HEK293 (cell line): ENCODE results near the gene PDSS1.

Experiments
- CTCF ChIA-PET: fragments of 350-600 bp; formaldehyde crosslinking; extraction: SDS; loops from one replicate; lab custom pipeline; 2021; ENCODE audit warnings: antibody characterized with exemption; lab: Yijun Ruan, JAX
- POLR2A ChIA-PET: fragments of 300-600 bp; formaldehyde crosslinking; extraction: SDS; loops from one replicate; lab custom pipeline; 2020; ENCODE audit warnings: antibody characterized with exemption, inconsistent platforms; lab: Yijun Ruan, JAX
- H3K27ac ChIP-seq: fragments of 200-500 bp; sonication (Bioruptor generic); 2 replicates; pipeline ENCODE4 v1.5.1; 2014; ENCODE audit warnings: low read depth, low read length, control low read depth, inconsistent platforms; ENCODE audit errors: extremely low read depth
- H3K36me3 ChIP-seq, 2 experiments: fragments of 200-500 bp in 1 of 2; sonication (Bioruptor generic) in 1 of 2; 1 replicate in 1 of 2; 2 replicates in 1 of 2; pipeline ENCODE4 v1.5.1; 2014 to 2017; ENCODE audit warnings: inconsistent platforms in 2 of 2, low read length in 2 of 2; ENCODE audit not compliant: control insufficient read depth in 2 of 2, insufficient read depth in 1 of 2
- H3K4me1 ChIP-seq: fragments of 200-500 bp; sonication (Bioruptor generic); 2 replicates; pipeline ENCODE4 v1.5.1; 2014; ENCODE audit warnings: mild to moderate bottlenecking, low read length, inconsistent platforms; ENCODE audit not compliant: control insufficient read depth, insufficient read depth
- H3K4me3 ChIP-seq: 2 replicates; pipeline ENCODE4 v1.5.1; 2011; ENCODE audit warnings: low read depth, mild to moderate bottlenecking, control low read depth, low read length, moderate library complexity
- H3K9me3 ChIP-seq: fragments of 200-500 bp; sonication (Bioruptor generic); 2 replicates; pipeline ENCODE4 v1.5.1; 2014; ENCODE audit warnings: low read depth, low read length, inconsistent platforms; ENCODE audit not compliant: control insufficient read depth, insufficient read depth
- FEZF1 ChIP-seq: fragments of 450-650 bp; formaldehyde crosslinking; IDR thresholded peaks from 2 replicates; pipeline ENCODE4 v1.5.1; 2016; ENCODE audit warnings: missing biosample characterization, missing genetic modification characterization
- GFI1B ChIP-seq: fragments of 450-650 bp; formaldehyde crosslinking; IDR thresholded peaks from 2 replicates; pipeline ENCODE4 v1.5.1; 2016; ENCODE audit warnings: missing biosample characterization, missing genetic modification characterization
- IKZF3 ChIP-seq: fragments of 450-650 bp; IDR thresholded peaks from 2 replicates; pipeline ENCODE4 v1.5.0; 2018; ENCODE audit warnings: missing biosample characterization, mild to moderate bottlenecking, missing genetic modification characterization, moderate library complexity
- SCRT1 ChIP-seq: fragments of 450-650 bp; formaldehyde crosslinking; IDR thresholded peaks from 2 replicates; pipeline ENCODE4 v1.5.1; 2016; ENCODE audit warnings: missing biosample characterization, missing genetic modification characterization, borderline replicate concordance
- SP3 ChIP-seq: fragments of 450-650 bp; formaldehyde crosslinking; IDR thresholded peaks from 2 replicates; pipeline ENCODE4 v1.5.1; 2016; ENCODE audit warnings: missing biosample characterization, missing genetic modification characterization
- TRIM28 ChIP-seq: IDR thresholded peaks from 2 replicates; pipeline ENCODE4 v1.6.1; 2011; ENCODE audit warnings: low read length, control low read depth, borderline replicate concordance
- ZFHX2 ChIP-seq: fragments of 450-650 bp; formaldehyde crosslinking; conservative IDR thresholded peaks from 2 replicates; pipeline ENCODE4 v1.5.1; 2016; ENCODE audit warnings: missing biosample characterization, missing genetic modification characterization
- ZNF132 ChIP-seq: fragments of 450-650 bp; formaldehyde crosslinking; IDR thresholded peaks from 2 replicates; pipeline ENCODE4 v1.5.1; 2017; ENCODE audit warnings: missing biosample characterization, missing genetic modification characterization, borderline replicate concordance
- ZNF138 ChIP-seq: fragments of 450-650 bp; formaldehyde crosslinking; IDR thresholded peaks from 2 replicates; pipeline ENCODE4 v1.5.1; 2016; ENCODE audit warnings: missing biosample characterization, missing genetic modification characterization, borderline replicate concordance
- ZNF140 ChIP-seq: fragments of 450-650 bp; formaldehyde crosslinking; IDR thresholded peaks from 2 replicates; pipeline ENCODE4 v1.5.1; 2016; ENCODE audit warnings: missing biosample characterization, missing genetic modification characterization
- ZNF274 ChIP-seq, 2 experiments: fragments of 200-500 bp in 1 of 2; fragments of 450-650 bp in 1 of 2; sonication (Bioruptor generic) in 1 of 2; formaldehyde crosslinking in 1 of 2; IDR thresholded peaks; 2 replicates each; pipeline versions ENCODE4 v1.5.1 to v1.6.1; 2014 to 2016; ENCODE audit warnings: borderline replicate concordance in 1 of 2, inconsistent platforms in 1 of 2, low read length in 1 of 2, missing biosample characterization in 1 of 2, missing genetic modification characterization in 1 of 2
- ZNF544 ChIP-seq: fragments of 450-650 bp; formaldehyde crosslinking; IDR thresholded peaks from 2 replicates; pipeline ENCODE4 v1.5.0; 2017; ENCODE audit warnings: missing biosample characterization, missing genetic modification characterization
- ZNF707 ChIP-seq: fragments of 450-650 bp; formaldehyde crosslinking; IDR thresholded peaks from 2 replicates; pipeline ENCODE4 v1.5.1; 2016; ENCODE audit warnings: missing biosample characterization, missing genetic modification characterization
- ZNF830 ChIP-seq: fragments of 450-650 bp; IDR thresholded peaks from 2 replicates; pipeline ENCODE4 v1.5.0; 2018; ENCODE audit warnings: missing biosample characterization, missing genetic modification characterization, low read depth, mild to moderate bottlenecking, moderate library complexity
- TF ChIP-seq, protein P1 (sequence below): fragments of 450-650 bp; formaldehyde crosslinking; IDR thresholded peaks from 2 replicates; pipeline ENCODE4 v1.5.1; 2016; ENCODE audit warnings: missing biosample characterization, missing genetic modification characterization
- TF ChIP-seq, protein P2 (sequence below): fragments of 450-650 bp; formaldehyde crosslinking; IDR thresholded peaks from 2 replicates; pipeline ENCODE4 v1.5.1; 2016; ENCODE audit warnings: missing biosample characterization, missing genetic modification characterization
- TF ChIP-seq, protein P3 (sequence below): fragments of 450-650 bp; formaldehyde crosslinking; IDR thresholded peaks from 2 replicates; pipeline ENCODE4 v1.5.1; 2016; ENCODE audit warnings: missing biosample characterization, missing genetic modification characterization
- TF ChIP-seq, protein P4 (sequence below): fragments of 450-650 bp; formaldehyde crosslinking; IDR thresholded peaks from 2 replicates; pipeline ENCODE4 v1.5.1; 2016; ENCODE audit warnings: missing biosample characterization, missing genetic modification characterization
- TF ChIP-seq, protein P5 (sequence below): fragments of 450-650 bp; formaldehyde crosslinking; IDR thresholded peaks from 2 replicates; pipeline ENCODE4 v1.5.1; 2016; ENCODE audit warnings: missing biosample characterization, missing genetic modification characterization

The PDSS1 gene

DNA sequence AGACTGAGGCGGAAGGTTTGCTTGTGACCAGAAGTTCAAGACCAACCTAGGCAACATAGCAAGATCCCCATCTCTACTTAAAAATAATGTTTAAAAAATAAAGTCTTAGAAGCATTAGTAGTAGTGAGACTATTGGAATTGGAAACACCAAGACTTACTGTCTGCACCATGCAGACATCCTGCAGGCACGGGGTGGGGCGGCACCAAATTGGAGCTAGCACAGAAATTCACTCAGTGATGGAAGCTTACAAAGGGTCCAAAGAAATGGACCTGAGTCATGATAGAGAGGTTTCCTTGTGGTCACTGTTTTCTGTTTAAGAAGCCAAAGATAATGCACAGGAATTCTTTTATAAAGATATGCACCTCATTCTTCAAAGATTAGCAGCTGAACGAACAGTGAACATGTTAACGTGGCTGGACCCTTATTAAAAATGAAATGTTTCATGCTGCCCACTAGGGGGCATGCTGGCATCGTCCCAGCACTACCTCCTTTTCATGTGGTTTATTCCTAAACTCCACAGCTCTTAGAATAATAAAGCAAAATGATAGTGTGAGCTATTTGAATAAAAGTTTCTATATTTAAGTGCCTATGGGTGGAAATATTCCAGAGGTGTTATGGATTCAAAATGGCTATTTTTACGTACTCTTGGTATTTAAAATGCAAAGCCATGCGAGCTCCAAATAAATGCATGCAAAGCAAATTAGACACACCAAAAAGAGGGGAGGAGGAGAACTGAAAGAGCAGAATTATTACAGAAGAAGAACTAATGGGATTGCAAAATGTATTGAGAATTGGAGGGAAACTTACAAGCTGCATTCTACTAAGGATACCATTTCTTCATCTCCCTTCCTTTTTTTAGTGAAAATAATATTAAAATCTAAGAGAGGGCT is 28.6 kb downstream of the PDSS1 start (continued):
- TF ChIP-seq, protein P1, sequence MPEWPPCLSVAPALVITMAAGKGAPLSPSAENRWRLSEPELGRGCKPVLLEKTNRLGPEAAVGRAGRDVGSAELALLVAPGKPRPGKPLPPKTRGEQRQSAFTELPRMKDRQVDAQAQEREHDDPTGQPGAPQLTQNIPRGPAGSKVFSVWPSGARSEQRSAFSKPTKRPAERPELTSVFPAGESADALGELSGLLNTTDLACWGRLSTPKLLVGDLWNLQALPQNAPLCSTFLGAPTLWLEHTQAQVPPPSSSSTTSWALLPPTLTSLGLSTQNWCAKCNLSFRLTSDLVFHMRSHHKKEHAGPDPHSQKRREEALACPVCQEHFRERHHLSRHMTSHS, result no peak
- TF ChIP-seq IKZF3 (tag by site-specific recombination), result no peak

DNA sequence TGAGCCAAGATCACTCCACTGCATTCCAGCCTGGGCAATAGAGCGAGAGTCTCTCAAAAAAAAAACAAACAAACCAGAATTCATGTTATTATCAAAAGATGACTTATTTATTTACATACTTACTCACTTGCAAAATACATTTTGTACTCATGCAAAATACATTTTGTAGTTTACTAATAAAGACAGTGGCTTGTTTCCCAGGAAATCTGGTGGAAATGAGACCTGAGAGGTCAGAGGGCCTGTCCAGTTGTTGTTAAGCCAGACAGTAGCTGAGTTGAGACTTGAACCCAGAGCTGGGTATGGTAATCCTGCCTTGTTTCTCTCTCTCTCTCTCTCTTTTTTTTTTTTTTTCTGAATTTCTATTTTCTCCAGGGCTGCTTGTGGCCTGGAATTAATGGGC is 29.5 kb downstream of the PDSS1 start:
- H3K4me3 ChIP-seq, result no peak overlapping the region
- ChIA-PET POLR2A (no interaction called here), CTCF (interaction anchor here (0.6 to 3.3 kb wide), 22 partner anchors 9 to 1514 kb away, joined by 3 to 99 read pairs (median 4); partner anchors contain the start of gene ABI1)
- no peak overlapping the region for H3K27ac ChIP-seq
- H3K4me1 ChIP-seq, result no peaks in the 10 kb centered on the region
- no peak for TF ChIP-seq SCRT1 (tag by site-specific recombination)
- no peak for TF ChIP-seq ZNF138 (tag by site-specific recombination)
- TF ChIP-seq ZNF274 (IDR thresholded peaks at IDR 0.05; ENCODE audit: low read length), result no peak
- no peak for TF ChIP-seq ZNF274 (tag by site-specific recombination; IDR thresholded peaks at IDR 0.05; ENCODE audit: borderline replicate concordance)
- no peak for TF ChIP-seq TRIM28
- TF ChIP-seq ZNF544 (tag by site-specific recombination), result no peak
- TF ChIP-seq ZNF830, result no peak
- TF ChIP-seq FEZF1, result no peak
- TF ChIP-seq ZFHX2 (tag by site-specific recombination), result no peak
- no peak for TF ChIP-seq ZNF140 (tag by site-specific recombination)
- TF ChIP-seq ZNF707, result no peak
- TF ChIP-seq, protein P2, sequence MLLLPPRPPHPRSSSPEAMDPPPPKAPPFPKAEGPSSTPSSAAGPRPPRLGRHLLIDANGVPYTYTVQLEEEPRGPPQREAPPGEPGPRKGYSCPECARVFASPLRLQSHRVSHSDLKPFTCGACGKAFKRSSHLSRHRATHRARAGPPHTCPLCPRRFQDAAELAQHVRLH (tag by site-specific recombination), result no peak
- TF ChIP-seq, protein P3, sequence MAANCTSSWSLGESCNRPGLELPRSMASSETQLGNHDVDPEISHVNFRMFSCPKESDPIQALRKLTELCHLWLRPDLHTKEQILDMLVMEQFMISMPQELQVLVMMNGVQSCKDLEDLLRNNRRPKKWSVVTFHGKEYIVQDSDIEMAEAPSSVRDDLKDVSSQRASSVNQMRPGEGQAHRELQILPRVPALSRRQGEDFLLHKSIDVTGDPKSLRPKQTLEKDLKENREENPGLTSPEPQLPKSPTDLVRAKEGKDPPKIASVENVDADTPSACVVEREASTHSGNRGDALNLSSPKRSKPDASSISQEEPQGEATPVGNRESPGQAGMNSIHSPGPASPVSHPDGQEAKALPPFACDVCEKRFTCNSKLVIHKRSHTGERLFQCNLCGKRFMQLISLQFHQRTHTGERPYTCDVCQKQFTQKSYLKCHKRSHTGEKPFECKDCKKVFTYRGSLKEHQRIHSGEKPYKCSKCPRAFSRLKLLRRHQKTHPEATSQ (tag by site-specific recombination), result no peak
- no peak for TF ChIP-seq SP3 (tag by site-specific recombination)
- no peak for TF ChIP-seq GFI1B (tag by site-specific recombination)
- TF ChIP-seq ZNF132 (tag by site-specific recombination), result no peak
- TF ChIP-seq, protein P4, sequence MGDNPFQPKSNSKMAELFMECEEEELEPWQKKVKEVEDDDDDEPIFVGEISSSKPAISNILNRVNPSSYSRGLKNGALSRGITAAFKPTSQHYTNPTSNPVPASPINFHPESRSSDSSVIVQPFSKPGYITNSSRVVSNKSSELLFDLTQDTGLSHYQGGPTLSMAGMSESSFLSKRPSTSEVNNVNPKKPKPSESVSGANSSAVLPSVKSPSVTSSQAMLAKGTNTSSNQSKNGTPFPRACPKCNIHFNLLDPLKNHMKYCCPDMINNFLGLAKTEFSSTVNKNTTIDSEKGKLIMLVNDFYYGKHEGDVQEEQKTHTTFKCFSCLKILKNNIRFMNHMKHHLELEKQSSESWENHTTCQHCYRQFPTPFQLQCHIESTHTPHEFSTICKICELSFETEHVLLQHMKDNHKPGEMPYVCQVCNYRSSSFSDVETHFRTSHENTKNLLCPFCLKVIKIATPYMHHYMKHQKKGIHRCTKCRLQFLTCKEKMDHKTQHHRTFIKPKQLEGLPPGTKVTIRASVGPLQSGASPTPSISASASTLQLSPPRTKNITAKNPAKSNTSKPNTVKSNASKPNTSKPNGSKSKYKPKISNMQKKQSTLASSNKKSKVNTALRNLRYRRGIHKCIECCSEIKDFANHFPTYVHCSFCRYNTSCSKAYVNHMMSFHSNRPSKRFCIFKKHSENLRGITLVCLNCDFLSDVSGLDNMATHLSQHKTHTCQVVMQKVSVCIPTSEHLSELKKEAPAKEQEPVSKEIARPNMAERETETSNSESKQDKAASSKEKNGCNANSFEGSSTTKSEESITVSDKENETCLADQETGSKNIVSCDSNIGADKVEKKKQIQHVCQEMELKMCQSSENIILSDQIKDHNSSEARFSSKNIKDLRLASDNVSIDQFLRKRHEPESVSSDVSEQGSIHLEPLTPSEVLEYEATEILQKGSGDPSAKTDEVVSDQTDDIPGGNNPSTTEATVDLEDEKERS (tag by site-specific recombination), result no peak
- TF ChIP-seq, protein P5, sequence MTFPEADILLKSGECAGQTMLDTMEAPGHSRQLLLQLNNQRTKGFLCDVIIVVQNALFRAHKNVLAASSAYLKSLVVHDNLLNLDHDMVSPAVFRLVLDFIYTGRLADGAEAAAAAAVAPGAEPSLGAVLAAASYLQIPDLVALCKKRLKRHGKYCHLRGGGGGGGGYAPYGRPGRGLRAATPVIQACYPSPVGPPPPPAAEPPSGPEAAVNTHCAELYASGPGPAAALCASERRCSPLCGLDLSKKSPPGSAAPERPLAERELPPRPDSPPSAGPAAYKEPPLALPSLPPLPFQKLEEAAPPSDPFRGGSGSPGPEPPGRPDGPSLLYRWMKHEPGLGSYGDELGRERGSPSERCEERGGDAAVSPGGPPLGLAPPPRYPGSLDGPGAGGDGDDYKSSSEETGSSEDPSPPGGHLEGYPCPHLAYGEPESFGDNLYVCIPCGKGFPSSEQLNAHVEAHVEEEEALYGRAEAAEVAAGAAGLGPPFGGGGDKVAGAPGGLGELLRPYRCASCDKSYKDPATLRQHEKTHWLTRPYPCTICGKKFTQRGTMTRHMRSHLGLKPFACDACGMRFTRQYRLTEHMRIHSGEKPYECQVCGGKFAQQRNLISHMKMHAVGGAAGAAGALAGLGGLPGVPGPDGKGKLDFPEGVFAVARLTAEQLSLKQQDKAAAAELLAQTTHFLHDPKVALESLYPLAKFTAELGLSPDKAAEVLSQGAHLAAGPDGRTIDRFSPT (tag by site-specific recombination), result no peak
- no peaks in the 10 kb centered on the region for H3K9me3 ChIP-seq
- H3K36me3 ChIP-seq, result peaks cover 51 to 77% of the 10 kb centered on the region in 2 experiments
